ENCODE data around the gene GCNA.
"Not testable (repeated sequence)": the region's sequence is repeated elsewhere in the genome, so short reads cannot be mapped to it uniquely, and the experiment has no call there.

The GCNA gene

DNA sequence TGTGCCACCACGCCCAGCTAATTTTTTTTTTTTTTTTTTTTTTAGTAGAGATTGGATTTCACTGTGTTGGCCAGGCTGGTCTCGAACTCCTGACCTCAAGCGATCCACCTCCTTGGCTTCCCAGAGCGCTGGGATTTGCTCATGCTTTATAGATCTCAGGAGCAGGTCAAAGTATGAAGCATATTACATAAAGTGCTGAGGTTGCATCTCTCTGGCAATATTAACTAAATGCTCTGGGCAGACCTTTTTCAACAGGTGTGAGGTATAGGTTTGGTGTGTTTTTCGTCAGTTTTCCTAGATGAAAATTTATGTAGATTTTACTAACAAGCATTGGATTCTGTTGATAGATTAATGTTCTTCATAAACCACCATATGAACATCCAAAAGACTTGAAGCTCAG lies 19.3 kb upstream of the GCNA start:
- in situ Hi-C loops (cut with MboI; ENCODE audit: low sequenced_read_pairs): loop anchor here (25.0 kb wide), 1 partner anchor 172 kb away; no protein-coding TSS in a partner anchor

DNA sequence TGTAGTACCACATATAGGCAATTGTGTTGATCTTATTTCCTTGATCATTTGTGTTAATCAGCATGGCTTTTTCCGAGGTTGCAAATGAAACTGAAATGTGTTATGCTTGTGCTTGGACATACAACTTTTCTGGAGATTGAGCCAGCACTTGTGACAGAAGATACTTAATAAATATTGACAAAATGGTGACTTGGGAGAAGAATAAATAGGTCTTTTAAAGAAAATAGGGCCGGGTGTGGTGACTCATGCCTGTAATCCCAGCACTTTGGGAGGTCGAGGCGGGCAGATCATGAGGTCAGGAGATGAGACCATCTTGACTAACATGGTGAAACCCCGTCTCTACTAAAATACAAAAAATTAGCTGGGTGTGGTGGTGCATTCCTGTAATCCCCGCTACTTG lies 18.5 kb upstream of the GCNA start:
- in situ Hi-C loops (cut with MboI; ENCODE audit: low sequenced_read_pairs): loop anchor here (25.0 kb wide), 1 partner anchor 172 kb away; no protein-coding TSS in a partner anchor

DNA sequence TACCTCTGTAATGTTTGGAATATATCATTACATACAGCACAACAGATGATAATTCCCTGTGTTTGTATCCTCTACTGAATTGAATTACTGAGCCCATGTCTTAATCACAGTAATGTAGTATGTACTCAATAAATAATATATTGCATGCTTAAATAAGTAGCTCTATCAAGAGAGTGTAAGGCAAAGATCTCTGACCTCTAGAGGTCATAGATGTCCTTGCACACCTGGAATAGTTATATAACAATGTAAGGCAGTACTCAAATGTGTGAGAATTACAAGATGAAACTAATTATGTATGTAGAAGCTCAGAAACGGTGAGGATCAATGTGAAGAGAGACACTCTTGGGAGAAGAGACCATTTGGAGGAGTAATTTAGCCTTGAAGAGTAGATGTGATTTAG lies 14.3 kb upstream of the GCNA start:
- in situ Hi-C loops (cut with MboI; ENCODE audit: low sequenced_read_pairs): loop anchor here (25.0 kb wide), 1 partner anchor 177 kb away; no protein-coding TSS in a partner anchor

DNA sequence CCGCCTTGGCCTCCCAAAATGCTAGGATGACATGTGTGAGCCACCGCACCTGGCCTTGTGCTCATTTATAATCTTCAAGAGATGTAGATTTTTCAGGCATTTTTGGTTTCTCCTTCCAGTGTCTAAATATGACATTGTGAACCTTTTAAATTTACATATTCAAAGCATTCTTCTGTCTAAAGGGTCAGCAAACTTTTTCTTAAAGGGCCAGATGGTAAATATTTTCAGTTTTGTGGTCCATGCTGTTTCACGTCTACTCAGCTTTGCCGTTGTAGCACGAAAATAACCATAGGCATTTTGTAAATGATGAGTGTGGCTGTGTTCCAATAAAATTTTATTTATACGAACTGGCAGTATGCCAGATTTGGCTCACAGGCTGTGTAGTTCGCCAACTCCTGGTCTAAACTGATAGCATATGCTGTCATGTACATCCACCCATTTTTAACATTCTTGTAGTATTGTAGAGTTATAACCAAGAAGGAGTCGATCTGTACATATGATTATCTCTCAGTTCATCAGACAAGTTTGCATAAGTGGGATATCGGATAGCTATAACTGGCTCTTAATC lies 12.7 kb upstream of the GCNA start:
- in situ Hi-C loops (cut with MboI; ENCODE audit: low sequenced_read_pairs): loop anchor here (25.0 kb wide), 1 partner anchor 178 kb away; no protein-coding TSS in a partner anchor

DNA sequence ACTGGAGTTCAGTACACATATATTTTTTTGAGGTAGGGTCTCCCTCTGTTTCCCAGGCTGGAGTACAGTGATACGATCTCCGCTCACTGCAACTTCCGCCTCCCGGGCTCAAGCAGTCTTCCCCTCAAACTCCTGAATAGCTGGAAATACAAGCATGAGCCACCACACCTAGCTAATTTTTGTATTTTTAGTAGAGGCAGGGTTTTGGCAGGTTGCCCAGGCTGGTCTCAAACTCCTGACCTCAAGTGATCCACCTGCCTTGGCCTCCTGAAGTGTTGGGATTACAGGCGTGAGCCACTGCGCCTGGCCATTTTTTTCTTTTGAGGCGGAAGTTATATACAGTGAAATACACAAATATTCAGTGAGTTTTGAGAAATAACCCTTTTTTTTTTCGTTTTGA lies 6.8 kb upstream of the GCNA start:
- in situ Hi-C loops (cut with MboI; ENCODE audit: low sequenced_read_pairs): loop anchor here (25.0 kb wide), 1 partner anchor 184 kb away; no protein-coding TSS in a partner anchor

DNA sequence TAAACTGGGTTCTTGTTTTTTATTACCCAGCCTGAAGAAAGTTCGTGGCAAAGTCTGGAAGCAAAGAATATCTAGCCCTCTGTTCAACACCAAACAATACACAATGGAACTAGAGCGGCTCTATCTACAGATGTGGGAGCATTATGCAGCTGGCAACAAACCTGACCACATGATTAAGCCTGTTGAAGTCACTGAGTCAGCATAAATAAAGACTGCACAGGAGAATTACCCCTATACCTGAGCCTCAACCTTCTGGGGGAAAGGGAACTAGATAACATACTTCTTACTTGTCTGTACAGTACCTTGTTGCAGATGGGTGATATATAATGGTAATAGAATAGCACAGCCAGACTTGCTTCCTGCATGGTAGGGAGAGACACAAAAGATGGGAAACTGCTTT lies 4.6 kb upstream of the GCNA start:
- in situ Hi-C loops (cut with MboI; ENCODE audit: low sequenced_read_pairs): loop anchor here (25.0 kb wide), 1 partner anchor 186 kb away; no protein-coding TSS in a partner anchor

DNA sequence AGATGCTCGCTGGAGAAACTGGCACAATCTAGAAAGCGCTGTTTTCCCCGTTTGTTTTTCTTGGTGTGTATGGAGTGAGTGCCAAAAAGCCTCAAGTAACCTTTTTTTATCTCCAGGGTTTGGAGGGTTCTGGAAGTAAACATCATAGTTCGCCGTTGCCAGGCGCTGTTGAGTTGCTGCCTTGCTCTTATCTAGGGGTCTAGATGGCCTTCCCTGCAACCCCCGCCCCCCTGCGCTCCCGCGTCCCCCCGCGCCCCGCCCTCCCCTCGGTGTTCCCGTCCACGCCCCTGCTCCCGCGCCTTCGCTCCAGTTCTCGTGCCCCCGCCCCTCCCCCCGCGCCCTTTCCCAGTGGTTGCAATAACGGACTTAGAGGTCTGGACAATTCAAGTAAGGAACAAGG lies 555 bp upstream of the GCNA start:
- in situ Hi-C loops (cut with MboI; ENCODE audit: low sequenced_read_pairs): no loop called here

DNA sequence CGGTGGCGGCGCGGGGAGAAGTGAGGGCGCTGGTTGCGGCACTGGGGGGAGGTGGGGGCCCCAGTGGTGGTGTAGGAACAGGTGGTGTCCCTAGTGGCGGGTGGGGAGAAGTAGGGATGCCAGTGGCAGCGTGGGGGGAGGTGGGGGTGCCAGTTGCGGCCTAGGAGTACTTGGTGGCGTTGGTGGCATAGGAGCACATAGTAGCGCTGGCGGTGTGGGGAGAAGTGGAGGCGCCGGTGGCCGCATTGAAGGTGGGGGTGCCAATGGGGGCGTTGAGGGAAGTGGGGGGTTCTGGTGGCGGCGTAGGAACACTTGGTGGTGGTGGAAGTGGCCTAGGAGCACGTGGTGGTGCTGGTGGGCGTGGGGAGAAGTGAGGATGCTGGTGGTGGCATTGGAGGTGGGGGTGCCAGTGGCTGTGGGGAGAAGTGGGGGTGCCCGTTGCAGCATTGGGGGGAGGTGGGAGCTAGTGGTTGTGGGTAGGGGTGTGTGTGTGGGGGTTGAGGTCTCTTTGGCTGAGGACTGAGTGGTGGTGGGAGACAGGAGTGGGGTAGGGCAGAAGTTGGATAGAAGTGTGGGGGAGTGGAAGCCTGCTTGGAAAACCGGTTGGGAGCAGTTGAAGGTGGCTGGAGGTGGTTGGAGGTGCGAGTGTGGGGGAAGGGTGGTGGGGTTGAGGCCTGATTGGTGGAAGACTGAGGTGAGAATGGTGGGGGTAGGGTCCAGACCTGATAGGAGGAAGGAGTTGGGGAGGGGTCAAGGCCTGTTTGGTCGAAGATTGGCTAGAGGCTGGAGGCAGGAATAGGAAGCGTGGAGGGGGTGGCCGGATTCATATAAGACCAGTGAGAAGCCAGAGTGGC lies 1.1 kb downstream of the GCNA start:
- in situ Hi-C loops (cut with MboI; ENCODE audit: low sequenced_read_pairs): no loop called here

DNA sequence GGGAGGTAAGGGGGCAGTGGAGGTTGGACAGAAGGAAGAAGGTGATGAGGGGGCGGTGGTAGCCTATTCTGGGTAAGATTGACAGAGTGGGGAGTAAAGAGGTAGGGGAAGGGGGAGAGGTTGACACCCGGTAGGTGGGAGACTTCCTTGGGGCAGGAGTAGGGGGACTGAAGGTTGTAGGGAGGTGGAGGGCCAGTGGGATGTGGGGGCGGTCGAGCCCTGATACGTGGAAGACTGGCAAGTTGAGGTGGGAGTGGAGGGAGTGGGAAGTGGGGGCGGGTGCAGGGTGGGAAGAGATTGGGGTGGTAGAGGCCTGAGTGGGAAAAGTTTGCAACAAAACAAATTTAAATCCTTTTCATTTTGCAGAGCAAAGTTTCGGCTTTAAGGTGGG lies 1.7 kb downstream of the GCNA start:
- in situ Hi-C loops (cut with MboI; ENCODE audit: low sequenced_read_pairs): no loop called here

DNA sequence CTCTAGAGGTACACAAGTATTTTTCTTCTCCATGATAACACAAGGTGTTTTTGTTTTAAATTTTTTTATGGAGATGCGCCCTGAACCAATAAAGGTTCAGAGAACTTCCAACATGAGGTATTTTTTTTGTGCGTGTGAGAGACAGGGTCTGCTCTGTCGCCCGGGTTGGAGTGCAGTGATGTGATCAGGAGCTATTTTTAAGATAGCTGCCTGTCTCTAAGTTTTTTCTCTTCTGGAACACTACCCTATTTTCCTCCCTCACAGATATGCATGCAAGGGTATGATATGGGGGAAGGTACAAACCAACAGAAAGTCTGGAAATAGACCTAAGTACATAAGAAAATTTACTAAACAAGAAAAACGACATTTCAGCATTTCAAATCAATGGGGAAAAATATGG lies 3.0 kb downstream of the GCNA start:
- in situ Hi-C loops (cut with MboI; ENCODE audit: low sequenced_read_pairs): no loop called here

DNA sequence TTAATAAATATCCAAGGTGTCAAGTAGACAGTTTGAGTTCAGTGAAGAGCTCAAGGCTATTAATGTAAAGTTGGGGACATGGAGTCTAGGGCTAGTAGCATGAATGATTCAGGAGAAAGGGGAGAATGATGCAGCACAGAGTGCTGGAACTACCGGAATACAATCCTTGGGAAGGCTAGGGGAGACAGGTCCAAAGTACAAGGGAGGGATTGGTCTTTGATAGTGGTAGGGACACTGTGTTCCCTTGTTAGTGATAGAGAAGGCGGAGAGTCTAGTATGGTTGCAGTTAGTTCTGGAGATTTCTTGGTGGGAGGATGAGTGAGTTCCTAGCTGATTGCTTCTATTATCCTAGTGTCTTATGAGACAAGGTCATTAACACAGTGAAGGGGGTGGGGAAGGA lies 8.7 kb downstream of the GCNA start:
- in situ Hi-C loops (cut with MboI; ENCODE audit: low sequenced_read_pairs): no loop called here

DNA sequence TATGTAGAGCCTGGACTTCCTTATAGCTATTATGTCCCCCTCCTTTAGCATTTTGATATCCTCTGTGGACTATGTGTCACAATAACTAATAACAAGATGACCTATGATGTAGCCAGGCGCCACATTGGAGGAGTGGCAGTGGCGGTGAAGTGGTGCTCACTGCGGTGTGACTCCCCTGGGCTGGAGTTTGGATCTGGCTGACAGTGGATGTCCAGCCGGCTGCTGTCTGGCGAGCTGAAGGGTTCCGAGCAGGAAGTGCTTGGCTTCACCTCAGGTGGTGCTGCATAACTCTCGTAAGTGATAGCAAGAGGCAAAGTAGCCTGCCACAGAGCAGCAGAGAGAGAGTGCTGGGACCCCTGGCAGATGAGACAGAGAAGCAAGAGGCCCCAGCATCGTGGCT lies 15.0 kb downstream of the GCNA start:
- in situ Hi-C loops (cut with MboI; ENCODE audit: low sequenced_read_pairs): not testable (repeated sequence)

DNA sequence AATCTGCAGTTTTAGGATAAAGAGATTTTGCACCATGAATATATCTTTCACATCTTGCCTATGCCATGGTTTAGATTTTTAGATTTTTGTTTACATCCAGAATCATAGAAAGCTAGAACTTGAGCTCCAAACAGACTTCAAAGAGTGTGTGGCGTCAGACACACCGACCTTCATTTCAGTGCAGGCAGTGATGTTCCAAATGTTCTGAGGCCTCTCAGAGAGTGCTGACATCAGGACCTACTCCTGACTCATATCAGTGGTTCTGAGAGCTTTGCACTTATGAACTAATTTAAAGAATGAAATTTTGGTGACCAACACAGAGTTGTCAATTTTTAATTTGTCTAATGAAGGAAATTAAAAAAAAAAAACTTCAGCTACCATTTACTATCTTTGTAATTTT lies 21.7 kb downstream of the GCNA start:
- in situ Hi-C loops (cut with MboI; ENCODE audit: low sequenced_read_pairs): no loop called here

DNA sequence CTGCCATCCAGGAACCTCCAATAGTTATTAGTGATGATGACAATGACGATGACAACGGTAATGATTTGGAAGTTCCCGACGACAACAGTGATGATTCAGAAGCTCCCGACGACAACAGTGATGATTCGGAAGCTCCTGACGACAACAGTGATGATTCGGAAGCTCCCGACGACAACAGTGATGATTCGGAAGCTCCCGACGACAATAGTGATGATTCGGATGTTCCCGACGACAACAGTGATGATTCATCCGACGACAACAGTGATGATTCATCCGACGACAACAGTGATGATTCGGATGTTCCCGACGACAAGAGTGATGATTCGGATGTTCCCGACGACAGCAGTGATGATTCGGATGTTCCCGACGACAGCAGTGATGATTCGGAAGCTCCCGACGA lies 25.4 kb downstream of the GCNA start:
- in situ Hi-C loops (cut with MboI; ENCODE audit: low sequenced_read_pairs): no loop called here

DNA sequence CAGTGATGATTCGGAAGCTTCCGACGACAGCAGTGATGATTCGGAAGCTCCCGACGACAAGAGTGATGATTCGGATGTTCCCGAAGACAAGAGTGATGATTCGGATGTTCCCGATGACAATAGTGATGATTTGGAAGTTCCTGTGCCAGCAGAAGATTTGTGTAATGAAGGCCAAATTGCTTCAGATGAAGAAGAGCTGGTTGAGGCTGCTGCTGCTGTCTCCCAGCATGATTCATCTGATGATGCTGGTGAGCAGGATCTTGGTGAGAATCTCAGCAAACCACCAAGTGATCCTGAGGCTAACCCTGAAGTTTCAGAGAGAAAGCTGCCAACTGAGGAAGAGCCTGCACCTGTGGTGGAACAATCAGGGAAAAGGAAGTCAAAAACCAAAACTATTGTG lies 25.9 kb downstream of the GCNA start:
- in situ Hi-C loops (cut with MboI; ENCODE audit: low sequenced_read_pairs): no loop called here

DNA sequence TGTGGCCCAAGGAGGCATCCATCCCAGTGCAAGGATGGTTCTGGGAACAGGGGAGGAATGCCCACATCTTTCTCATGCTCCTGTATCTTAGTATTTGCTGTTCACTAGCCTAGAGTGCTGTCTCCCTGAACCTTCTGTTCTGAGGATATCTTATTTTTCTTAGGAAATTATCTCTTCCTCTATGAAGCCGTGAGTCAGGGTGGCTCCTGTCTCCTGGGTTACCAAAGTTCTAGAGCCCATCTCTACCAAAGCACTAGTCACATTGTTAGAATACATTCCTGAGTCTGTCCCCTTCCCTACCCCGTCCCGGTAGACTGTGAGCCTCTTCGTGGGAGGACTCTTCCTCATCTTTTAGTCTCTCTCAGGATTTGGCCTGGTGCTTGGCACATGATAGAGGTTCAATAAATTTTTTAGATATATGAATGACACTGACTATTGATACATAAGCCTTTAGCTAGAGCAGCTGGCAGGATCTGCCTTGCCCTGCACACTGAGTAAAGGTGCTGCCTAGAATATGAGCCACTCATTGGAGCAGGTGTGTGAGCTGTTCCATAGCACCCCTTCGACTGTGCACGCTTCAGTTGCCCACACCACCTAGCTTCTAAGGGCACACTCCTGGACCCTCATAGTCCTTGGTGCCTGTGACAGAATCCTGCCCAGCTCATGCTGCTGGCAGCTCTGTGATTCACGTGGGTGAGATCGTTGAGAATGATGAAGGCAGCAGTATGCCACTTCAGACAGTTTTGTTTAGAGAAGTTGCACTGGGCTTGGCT lies 26.7 kb downstream of the GCNA start:
- in situ Hi-C loops (cut with MboI; ENCODE audit: low sequenced_read_pairs): no loop called here

DNA sequence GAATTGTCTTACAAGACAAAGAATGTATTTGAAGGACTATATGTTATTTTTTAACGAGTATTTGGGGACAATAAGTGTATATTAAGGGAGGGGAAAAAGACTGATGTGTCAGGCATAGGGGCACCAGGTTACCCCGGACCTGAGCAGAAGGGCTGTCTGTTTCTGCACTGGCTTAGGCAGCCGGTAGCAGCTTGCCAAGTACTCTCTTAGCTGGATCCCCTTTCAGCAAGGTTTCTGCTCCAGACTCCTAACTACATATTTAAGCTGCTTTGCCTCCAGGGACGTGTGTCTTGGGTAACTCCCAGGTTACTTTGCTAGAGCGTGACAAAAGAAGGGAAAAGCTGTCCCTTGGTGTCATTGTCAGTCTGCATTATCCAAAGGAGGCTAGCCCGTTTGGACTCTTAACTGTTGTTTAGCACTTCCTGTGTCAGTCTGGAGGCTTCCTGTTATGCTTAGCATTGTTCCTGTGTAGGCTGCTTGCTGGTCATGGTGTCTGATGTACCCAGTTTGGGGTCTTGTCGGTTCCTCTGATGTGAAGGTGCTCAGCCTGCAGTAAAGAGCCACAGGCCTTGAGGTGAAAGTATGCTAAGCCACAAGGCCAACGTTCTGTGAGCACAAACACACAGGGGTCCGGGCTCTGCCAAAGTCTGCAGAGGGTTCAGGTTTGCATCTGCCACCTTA lies 28.4 kb downstream of the GCNA start:
- in situ Hi-C loops (cut with MboI; ENCODE audit: low sequenced_read_pairs): no loop called here

DNA sequence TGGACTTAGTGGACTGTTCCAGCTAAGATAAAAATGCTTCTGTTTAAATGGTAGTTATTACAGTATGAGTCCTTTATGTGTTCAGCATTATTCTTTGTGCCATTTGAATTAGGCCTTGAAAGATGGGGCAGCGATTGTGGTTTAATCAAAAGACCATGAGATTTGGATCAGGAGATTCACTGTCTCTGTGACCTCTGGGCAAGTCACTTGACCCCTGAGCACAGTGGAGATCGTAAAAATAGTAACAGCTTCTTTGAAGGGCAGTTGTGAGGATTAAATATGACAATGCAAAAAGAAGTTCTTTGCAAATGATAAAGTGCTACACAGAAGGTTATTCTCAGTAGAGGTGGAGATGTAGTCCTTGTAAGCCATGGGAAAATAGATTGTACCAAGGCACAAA lies 29.3 kb downstream of the GCNA start:
- in situ Hi-C loops (cut with MboI; ENCODE audit: low sequenced_read_pairs): no loop called here

DNA sequence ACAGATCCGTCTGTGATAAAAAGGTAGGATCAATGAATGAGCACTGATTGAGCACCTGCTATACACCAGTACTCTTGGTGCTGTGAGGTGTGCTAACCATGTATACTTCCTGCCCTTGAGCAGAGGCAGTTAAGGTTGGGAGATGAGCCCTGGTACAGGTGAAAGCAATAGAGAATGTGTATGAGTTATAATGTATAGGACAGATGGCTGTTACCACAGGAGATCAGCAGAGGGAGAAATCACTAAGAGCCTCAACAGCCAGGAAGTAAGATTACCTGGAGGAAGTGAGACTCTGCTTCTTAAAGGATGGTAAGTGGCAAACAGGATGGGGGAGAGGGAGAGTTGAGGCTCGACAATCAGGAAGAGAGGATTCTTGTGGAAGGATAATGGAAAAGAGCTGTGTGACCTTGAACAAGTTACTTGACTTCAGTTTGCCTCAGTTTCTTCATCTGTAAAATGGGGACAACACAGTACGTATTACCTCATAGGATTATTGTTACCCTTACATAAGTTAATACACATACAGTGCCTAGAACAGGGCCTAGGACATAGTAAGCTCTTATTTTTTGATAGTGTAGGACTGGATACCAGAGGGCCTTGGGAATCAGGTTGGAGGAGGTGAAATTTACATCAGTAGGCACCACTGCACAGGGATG lies 31.0 kb downstream of the GCNA start:
- in situ Hi-C loops (cut with MboI; ENCODE audit: low sequenced_read_pairs): no loop called here

DNA sequence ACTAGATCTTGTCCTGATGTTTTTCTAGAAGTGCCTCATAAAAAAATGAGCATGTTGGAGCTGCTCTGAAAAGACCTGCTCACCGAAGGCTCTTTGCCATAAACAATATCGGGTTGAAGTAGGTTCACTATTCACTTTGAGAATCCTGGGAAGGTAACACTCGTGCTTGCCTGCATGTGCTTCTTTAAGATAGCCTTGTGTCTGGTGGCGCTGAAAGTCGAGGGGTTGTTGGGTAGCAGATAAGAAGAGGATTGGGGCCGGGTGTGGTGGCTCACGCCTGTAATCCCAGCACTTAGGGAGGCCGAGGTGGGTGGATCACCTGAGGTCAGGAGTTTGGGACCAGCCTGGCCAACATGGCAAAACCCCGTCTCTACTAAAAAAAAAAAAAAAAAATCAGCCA lies 33.5 kb downstream of the GCNA start:
- in situ Hi-C loops (cut with MboI; ENCODE audit: low sequenced_read_pairs): not testable (repeated sequence)

DNA sequence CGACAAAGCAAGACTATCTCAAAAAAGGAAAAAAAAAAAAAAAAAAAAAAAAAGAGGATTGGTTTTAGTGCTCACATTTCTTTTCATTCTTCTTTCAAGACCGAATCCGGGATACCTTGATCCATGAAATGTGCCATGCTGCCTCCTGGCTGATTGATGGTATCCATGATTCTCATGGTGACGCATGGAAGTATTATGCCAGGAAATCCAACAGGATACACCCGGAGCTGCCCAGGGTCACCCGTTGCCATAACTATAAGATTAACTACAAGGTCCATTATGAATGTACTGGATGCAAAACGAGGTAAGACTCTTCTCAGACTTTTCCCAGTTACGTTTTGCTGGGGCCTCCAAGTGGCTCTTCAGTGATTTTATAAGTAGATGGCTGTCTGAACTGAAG lies 34.0 kb downstream of the GCNA start:
- in situ Hi-C loops (cut with MboI; ENCODE audit: low sequenced_read_pairs): no loop called here

All from HL-60/S4 treated with retinoic acid at 250 ng/mL for 4 days and 3 days (cell line).